Measurements from ENCODE around the gene PIGU. TPM values are rescaled to one million over a fixed set of nuclear protein-coding genes. Genes with fewer than 3 reads are reported as not detected.

PIGU gene
- total and polyA plus RNA-seq, 9 of the 15 experiments (the other 6 are each of a cell fraction or from before 2014, with no cell fraction given): 6.5 to 100 (median 28.1) TPM

DNA sequence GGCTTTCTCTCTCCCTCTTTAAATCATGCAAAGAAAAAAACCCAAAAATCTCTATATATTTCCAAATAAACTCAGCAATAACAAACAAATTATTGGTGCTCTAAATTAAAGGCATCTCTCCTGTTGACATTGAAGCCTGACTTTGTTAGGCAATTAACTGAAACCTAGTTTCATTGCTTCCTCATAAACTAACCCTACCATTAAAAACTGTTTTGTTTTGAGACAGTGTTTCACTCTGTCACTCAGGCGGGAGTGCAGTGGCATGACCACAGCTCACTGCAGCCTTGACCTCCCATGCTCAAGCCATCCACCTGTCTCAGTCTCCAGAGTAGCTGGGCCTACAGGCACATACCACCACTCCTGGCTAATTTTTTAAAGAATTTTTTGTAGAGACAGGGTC lies 34.9 kb downstream of the PIGU start:
- TF ChIP-seq PTBP1 (IDR thresholded peaks at IDR 0.05; ENCODE audit: low read depth, low read length) (no peak), PHF21A (IDR thresholded peaks at IDR 0.05; ENCODE audit: borderline replicate concordance, low read depth) (no peak), CBFA2T2 (conservative IDR thresholded peaks at IDR 0.05) (no peak), ZEB2 (IDR thresholded peaks at IDR 0.05) (no peak), ZNF24 (IDR thresholded peaks at IDR 0.05) (no peak), ESRRA (IDR thresholded peaks at IDR 0.05; ENCODE audit: borderline replicate concordance, low read depth) (no peak), SNRNP70 (optimal IDR thresholded peaks at IDR 0.05; ENCODE audit: low read depth, low read length) (no peak)
- TF ChIP-seq, protein P1, sequence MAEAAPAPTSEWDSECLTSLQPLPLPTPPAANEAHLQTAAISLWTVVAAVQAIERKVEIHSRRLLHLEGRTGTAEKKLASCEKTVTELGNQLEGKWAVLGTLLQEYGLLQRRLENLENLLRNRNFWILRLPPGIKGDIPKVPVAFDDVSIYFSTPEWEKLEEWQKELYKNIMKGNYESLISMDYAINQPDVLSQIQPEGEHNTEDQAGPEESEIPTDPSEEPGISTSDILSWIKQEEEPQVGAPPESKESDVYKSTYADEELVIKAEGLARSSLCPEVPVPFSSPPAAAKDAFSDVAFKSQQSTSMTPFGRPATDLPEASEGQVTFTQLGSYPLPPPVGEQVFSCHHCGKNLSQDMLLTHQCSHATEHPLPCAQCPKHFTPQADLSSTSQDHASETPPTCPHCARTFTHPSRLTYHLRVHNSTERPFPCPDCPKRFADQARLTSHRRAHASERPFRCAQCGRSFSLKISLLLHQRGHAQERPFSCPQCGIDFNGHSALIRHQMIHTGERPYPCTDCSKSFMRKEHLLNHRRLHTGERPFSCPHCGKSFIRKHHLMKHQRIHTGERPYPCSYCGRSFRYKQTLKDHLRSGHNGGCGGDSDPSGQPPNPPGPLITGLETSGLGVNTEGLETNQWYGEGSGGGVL (CRISPR knock-in tag; IDR thresholded peaks at IDR 0.05): no peak
- no peak overlapping the region for H3K27ac ChIP-seq (ENCODE audit: extremely low read depth, low read depth, low read length)
- ATAC-seq (no peak), DNase-seq (ENCODE audit: extremely low read depth in 1 of 4, low spot score in 3 of 4) (no peak), FAIRE-seq (no peak)
- POLR2A ChIA-PET: interaction anchor here (0.6 kb wide), 1 partner anchor 49 kb away, joined by 3 read pairs; no protein-coding TSS in a partner anchor
- no peak overlapping the region for H2AFZ ChIP-seq (ENCODE audit: low read depth, low read length)
- H3K27me3 ChIP-seq (ENCODE audit: control insufficient read depth in 2 of 2, insufficient read depth in 2 of 2, low read length in 2 of 2): no peaks in the 10 kb centered on the region
- intact Hi-C loops (cut with micrococcal nuclease) (no loop called here), in situ Hi-C loops (cut with MboI) (no loop called here)
- CTCF ChIA-PET (ENCODE audit: low intra/inter-chr PET ratio): no interaction called here
- peaks cover 23% of the 10 kb centered on the region; the same call in 1 of the 3 replicates for H3K36me3 ChIP-seq (ENCODE audit: control insufficient read depth, insufficient read depth, low read length)
- no peak overlapping the region for H3K4me2 ChIP-seq (ENCODE audit: insufficient read depth, low read length)
- no peak overlapping the region for H3K9ac ChIP-seq (ENCODE audit: insufficient read depth in 1 of 2, low read depth in 2 of 2, low read length in 2 of 2)
- no peaks in the 10 kb centered on the region for H3K79me2 ChIP-seq (ENCODE audit: control insufficient read depth, insufficient read depth, low read length)
- H3K4me1 ChIP-seq (replicated peaks in 1 of 2; ENCODE audit: control insufficient read depth in 2 of 2, insufficient read depth in 2 of 2, low read length in 2 of 2): no peaks in the 10 kb centered on the region
- H3K9me3 ChIP-seq (replicated peaks; ENCODE audit: control insufficient read depth, insufficient read depth, low read depth, low read length): no peaks in the 10 kb centered on the region
- H4K20me1 ChIP-seq (replicated peaks; ENCODE audit: control insufficient read depth, insufficient read depth, low read length): no peaks in the 10 kb centered on the region
- 65% methylated on average over 1 of the region's 1 CpG for WGBS (ENCODE audit: insufficient coverage, low coverage, missing lambda C conversion rate)
- no TSS peak for BruUV-seq (replicated peaks)
- no peaks in the 10 kb centered on the region for H3K9me1 ChIP-seq (ENCODE audit: control insufficient read depth, insufficient read depth, low read length)
- H3K4me3 ChIP-seq: no peak overlapping the region

All from K562 (cell line).